Measurements from ENCODE around the gene NEURL4. TPM values are rescaled to one million over a fixed set of nuclear protein-coding genes. Genes with fewer than 3 reads are reported as not detected.
"Not testable (repeated sequence)": the region's sequence is repeated elsewhere in the genome, so short reads cannot be mapped to it uniquely, and the experiment has no call there.

The NEURL4 gene
- total and polyA plus RNA-seq, 9 donors, result 13.3 to 21.7 (median 18.8) TPM

- WGBS (ENCODE audit: insufficient coverage), result 59% methylated on average over 16 of the region's 19 CpGs
- peak; percentile 45 for DNase-seq
Measured at GRCh38 chr17:7348478-7349242, 19.5 kb upstream of the NEURL4 start.

GRCh38 chr17:7347630-7348477 lies 18.7 kb upstream of the NEURL4 start:
- H3K27ac ChIP-seq (ENCODE audit: low read length), result no peak overlapping the region
- peak; percentile 46 for DNase-seq
- peaks cover 12% of the 10 kb centered on the region for H3K27me3 ChIP-seq (ENCODE audit: control insufficient read depth, insufficient read depth, low read length)
- no peak overlapping the region for H3K4me3 ChIP-seq (ENCODE audit: low read length)
- H3K4me1 ChIP-seq (ENCODE audit: control insufficient read depth, insufficient read depth, low read length), result peaks cover 44% of the 10 kb centered on the region
- WGBS (ENCODE audit: insufficient coverage), result 79% methylated on average over 8 of the region's 19 CpGs
- H3K36me3 ChIP-seq (ENCODE audit: control insufficient read depth, insufficient read depth, low read length), result no peaks in the 10 kb centered on the region
- H3K9me3 ChIP-seq (replicated peaks; ENCODE audit: control insufficient read depth, low read depth, low read length), result no peaks in the 10 kb centered on the region

More at GRCh38 chr17:7348478-7349242, 19.5 kb upstream of the NEURL4 start:
- Histone ChIP-seq H3K9me3 (replicated peaks; ENCODE audit: control insufficient read depth, low read depth, low read length) (no peaks in the 10 kb centered on the region), H3K27ac (ENCODE audit: low read length) (no peak overlapping the region), H3K36me3 (ENCODE audit: control insufficient read depth, insufficient read depth, low read length) (no peaks in the 10 kb centered on the region), H3K27me3 (ENCODE audit: control insufficient read depth, insufficient read depth, low read length) (peaks cover 4% of the 10 kb centered on the region), H3K4me3 (ENCODE audit: low read length) (no peak overlapping the region), H3K4me1 (ENCODE audit: control insufficient read depth, insufficient read depth, low read length) (peaks cover 52% of the 10 kb centered on the region)

- H3K36me3 ChIP-seq (ENCODE audit: control insufficient read depth, insufficient read depth, low read length), result no peaks in the 10 kb centered on the region
Measured at GRCh38 chr17:7346761-7347614, 17.9 kb upstream of the NEURL4 start.

GRCh38 chr17:7343250-7343649 lies 14.1 kb upstream of the NEURL4 start:
- WGBS (ENCODE audit: insufficient coverage), result 73% methylated on average over 15 of the region's 15 CpGs
- H3K4me3 ChIP-seq (ENCODE audit: low read length), result no peak overlapping the region
- peak; percentile 4 for DNase-seq
- H3K4me1 ChIP-seq (ENCODE audit: control insufficient read depth, insufficient read depth, low read length), result peaks cover 12% of the 10 kb centered on the region
- no peaks in the 10 kb centered on the region for H3K36me3 ChIP-seq (ENCODE audit: control insufficient read depth, insufficient read depth, low read length)
- H3K27ac ChIP-seq (ENCODE audit: low read length), result no peak overlapping the region
- no peaks in the 10 kb centered on the region for H3K9me3 ChIP-seq (replicated peaks; ENCODE audit: control insufficient read depth, low read depth, low read length)
- H3K27me3 ChIP-seq (ENCODE audit: control insufficient read depth, insufficient read depth, low read length), result peaks cover 24% of the 10 kb centered on the region

More at GRCh38 chr17:7346761-7347614, 17.9 kb upstream of the NEURL4 start:
- Histone ChIP-seq H3K4me1 (ENCODE audit: control insufficient read depth, insufficient read depth, low read length) (peaks cover 37% of the 10 kb centered on the region), H3K4me3 (ENCODE audit: low read length) (no peak overlapping the region), H3K27ac (ENCODE audit: low read length) (no peak overlapping the region), H3K9me3 (replicated peaks; ENCODE audit: control insufficient read depth, low read depth, low read length) (no peaks in the 10 kb centered on the region), H3K27me3 (ENCODE audit: control insufficient read depth, insufficient read depth, low read length) (peaks cover 12% of the 10 kb centered on the region)
- peak; percentile 28 for DNase-seq
- WGBS (ENCODE audit: insufficient coverage), result 84% methylated on average over 15 of the region's 18 CpGs

GRCh38 chr17:7341842-7342241 lies 12.7 kb upstream of the NEURL4 start:
- H3K27me3 ChIP-seq (ENCODE audit: control insufficient read depth, insufficient read depth, low read length), result peaks cover 28% of the 10 kb centered on the region
- no peak overlapping the region for H3K4me3 ChIP-seq (ENCODE audit: low read length)
- H3K4me1 ChIP-seq (ENCODE audit: control insufficient read depth, insufficient read depth, low read length), result peaks cover under 1% of the 10 kb centered on the region
- DNase-seq, result peak; percentile 7
- no peaks in the 10 kb centered on the region for H3K36me3 ChIP-seq (ENCODE audit: control insufficient read depth, insufficient read depth, low read length)
- no peak overlapping the region for H3K27ac ChIP-seq (ENCODE audit: low read length)
- WGBS (ENCODE audit: insufficient coverage), result 85% methylated on average over 6 of the region's 13 CpGs
- H3K9me3 ChIP-seq (replicated peaks; ENCODE audit: control insufficient read depth, low read depth, low read length), result no peaks in the 10 kb centered on the region

GRCh38 chr17:7340179-7340578 lies 11.0 kb upstream of the NEURL4 start:
- H3K36me3 ChIP-seq (ENCODE audit: control insufficient read depth, insufficient read depth, low read length), result no peaks in the 10 kb centered on the region
- H3K27ac ChIP-seq (ENCODE audit: low read length), result no peak overlapping the region
- H3K4me1 ChIP-seq (ENCODE audit: control insufficient read depth, insufficient read depth, low read length), result peaks cover 5% of the 10 kb centered on the region
- H3K27me3 ChIP-seq (ENCODE audit: control insufficient read depth, insufficient read depth, low read length), result peaks cover 36% of the 10 kb centered on the region
- peak; percentile 16 for DNase-seq
- H3K4me3 ChIP-seq (ENCODE audit: low read length), result no peak overlapping the region
- 83% methylated on average over 1 of the region's 2 CpGs for WGBS (ENCODE audit: insufficient coverage)
- H3K9me3 ChIP-seq (replicated peaks; ENCODE audit: control insufficient read depth, low read depth, low read length), result no peaks in the 10 kb centered on the region

GRCh38 chr17:7337600-7337999 lies 8.5 kb upstream of the NEURL4 start:
- WGBS (ENCODE audit: insufficient coverage), result 77% methylated on average over 6 of the region's 7 CpGs
- not testable (repeated sequence) for H3K36me3 ChIP-seq (ENCODE audit: control insufficient read depth, insufficient read depth, low read length); H3K4me3 ChIP-seq (ENCODE audit: low read length); H3K27ac ChIP-seq (ENCODE audit: low read length); DNase-seq; H3K9me3 ChIP-seq (replicated peaks; ENCODE audit: control insufficient read depth, low read depth, low read length)
- Histone ChIP-seq H3K27me3 (ENCODE audit: control insufficient read depth, insufficient read depth, low read length) (peaks cover 30% of the 10 kb centered on the region), H3K4me1 (ENCODE audit: control insufficient read depth, insufficient read depth, low read length) (peaks cover 11% of the 10 kb centered on the region)

- Histone ChIP-seq H3K27ac (ENCODE audit: low read length) (no peak within 1 kb of the TSS), H3K36me3 (ENCODE audit: control insufficient read depth, insufficient read depth, low read length) (no peaks in the 10 kb centered on the region), H3K9me3 (replicated peaks; ENCODE audit: control insufficient read depth, low read depth, low read length) (no peaks in the 10 kb centered on the region), H3K27me3 (ENCODE audit: control insufficient read depth, insufficient read depth, low read length) (peaks cover 27% of the 10 kb centered on the region), H3K4me1 (ENCODE audit: control insufficient read depth, insufficient read depth, low read length) (peaks cover 11% of the 10 kb centered on the region), H3K4me3 (ENCODE audit: low read length) (no peak within 1 kb of the TSS)
- WGBS (ENCODE audit: insufficient coverage), result 27% methylated on average over 6 of the region's 17 CpGs
- no peak for DNase-seq
Measured at GRCh38 chr17:7336240-7337175, 7.4 kb upstream of the NEURL4 start, which contains the start of gene ACAP1. Gene ACAP1, plus strand, starts transcription at chr17:7336529. Its CDS starts 206 bp downstream, at chr17:7336735.

- not testable (repeated sequence) for H3K36me3 ChIP-seq (ENCODE audit: control insufficient read depth, insufficient read depth, low read length); DNase-seq; H3K27ac ChIP-seq (ENCODE audit: low read length); H3K9me3 ChIP-seq (replicated peaks; ENCODE audit: control insufficient read depth, low read depth, low read length); H3K4me3 ChIP-seq (ENCODE audit: low read length)
- 72% methylated on average over 9 of the region's 13 CpGs for WGBS (ENCODE audit: insufficient coverage)
- H3K27me3 ChIP-seq (ENCODE audit: control insufficient read depth, insufficient read depth, low read length), result peaks cover 21% of the 10 kb centered on the region
- H3K4me1 ChIP-seq (ENCODE audit: control insufficient read depth, insufficient read depth, low read length), result peaks cover 12% of the 10 kb centered on the region
Measured at GRCh38 chr17:7335765-7336164, 6.6 kb upstream of the NEURL4 start.
